Smooth muscle cell (in vitro differentiated cells): ENCODE data around the gene LYRM4. TPM values are rescaled to one million over a fixed set of nuclear protein-coding genes. Genes with fewer than 3 reads are reported as not detected.

ENCODE experiments used
- DNase-seq: peaks from one replicate; lab custom pipeline; 2025; ENCODE audit not compliant: unreplicated experiment; lab: John Stamatoyannopoulos, UW
- H2AFZ ChIP-seq: fragments of 200-600 bp; sonication (generic); 2 replicates; pipeline ENCODE4 v1.6.0; 2016; ENCODE audit warnings: antibody characterized with exemption, low read depth, mild to moderate bottlenecking
- H3F3A ChIP-seq: fragments of 200-600 bp; sonication (generic); 2 replicates; pipeline ENCODE4 v1.6.0; 2017; ENCODE audit warnings: antibody characterized with exemption, low read depth
- H3K27ac ChIP-seq: fragments of 200-600 bp; sonication (generic); 2 replicates; pipeline ENCODE4 v1.5.1; 2016; ENCODE audit warnings: low read depth, mild to moderate bottlenecking
- H3K27me3 ChIP-seq: fragments of 200-600 bp; sonication (generic); 2 replicates; pipeline ENCODE4 v1.6.1; 2016; ENCODE audit warnings: low read depth, mild to moderate bottlenecking
- H3K36me3 ChIP-seq: fragments of 200-600 bp; sonication (generic); 2 replicates; pipeline ENCODE4 v1.5.1; 2016; ENCODE audit warnings: low read depth
- H3K4me1 ChIP-seq: fragments of 200-600 bp; sonication (generic); 2 replicates; pipeline ENCODE4 v1.5.1; 2016; ENCODE audit warnings: low read depth
- H3K4me2 ChIP-seq: fragments of 200-600 bp; sonication (generic); 2 replicates; pipeline ENCODE4 v1.6.0; 2016; ENCODE audit warnings: mild to moderate bottlenecking
- H3K4me3 ChIP-seq: fragments of 200-600 bp; sonication (generic); 2 replicates; pipeline ENCODE4 v1.5.1; 2016; ENCODE audit warnings: mild to moderate bottlenecking
- H3K79me2 ChIP-seq: fragments of 200-600 bp; sonication (generic); 2 replicates; pipeline ENCODE4 v1.6.0; 2016; ENCODE audit warnings: low read depth, mild to moderate bottlenecking
- H3K9ac ChIP-seq: fragments of 200-600 bp; sonication (generic); 2 replicates; pipeline ENCODE4 v1.6.0; 2016; ENCODE audit warnings: low read depth
- H3K9me3 ChIP-seq: fragments of 200-600 bp; sonication (generic); replicated peaks from 2 replicates; pipeline ENCODE4 v1.5.1; 2016; ENCODE audit warnings: low read depth
- H4K20me1 ChIP-seq: fragments of 200-600 bp; sonication (generic); 2 replicates; pipeline ENCODE4 v1.6.0; 2016; ENCODE audit warnings: low read depth
- CTCF ChIP-seq: fragments of 200-600 bp; sonication (generic); IDR thresholded peaks from 2 replicates; pipeline ENCODE4 v1.5.1; 2017; ENCODE audit warnings: borderline replicate concordance, mild to moderate bottlenecking, antibody characterized with exemption; ENCODE audit not compliant: insufficient read depth, poor library complexity, severe bottlenecking
- WGBS: methylation state at CpG from one replicate; pipeline ENCODE4 v1.1.7; 2016; ENCODE audit warnings: low lambda C conversion rate; 5-methylcytosine and 5-hydroxymethylcytosine counted together
- polyA plus RNA-seq: library from polyadenylated mRNA; unstranded; fragments of >200 nt; fragmentation: Nextera tagmentation; extraction: Ambion mirVana; gene quantifications from 2 replicates; pipeline ENCODE4 v1.2.1, GENCODE V29; 2016
- total RNA-seq: library from RNA; depleted of rRNA; stranded (reverse); fragments of >200 nt; gene quantifications from 2 replicates; pipeline ENCODE4 v1.2.3, GENCODE V29; 2014

LYRM4 gene
- total and polyA plus RNA-seq, 2 experiments from 2014 or later = 26.1 to 27.1 TPM

GRCh38 chr6:5270093-5270680, 9.4 kb upstream of the LYRM4 start:
- no peak overlapping the region for H3K9ac ChIP-seq
- H4K20me1 ChIP-seq = no peaks in the 10 kb centered on the region
- TF ChIP-seq CTCF = no peak
- no peak overlapping the region for H2AFZ ChIP-seq
- H3F3A ChIP-seq = no peaks in the 10 kb centered on the region
- H3K27me3 ChIP-seq = no peaks in the 10 kb centered on the region
- H3K79me2 ChIP-seq = peaks cover 26% of the 10 kb centered on the region
- peak overlapping the region; percentile 9 for H3K27ac ChIP-seq
- H3K4me3 ChIP-seq = no peak overlapping the region
- WGBS = 60% methylated on average over 5 of the region's 5 CpGs
- H3K4me1 ChIP-seq = no peaks in the 10 kb centered on the region
- peak overlapping the region; percentile 11 for H3K4me2 ChIP-seq
- no peaks in the 10 kb centered on the region for H3K36me3 ChIP-seq
- DNase-seq = no peak
- H3K9me3 ChIP-seq = no peaks in the 10 kb centered on the region

- H3K4me1 ChIP-seq = peaks cover 7% of the 10 kb centered on the region
- H3F3A ChIP-seq = no peaks in the 10 kb centered on the region
- H2AFZ ChIP-seq = no peak overlapping the region
- no peak overlapping the region for H3K4me3 ChIP-seq
- H3K27ac ChIP-seq = no peak overlapping the region
- no peaks in the 10 kb centered on the region for H3K9me3 ChIP-seq
- H3K36me3 ChIP-seq = no peaks in the 10 kb centered on the region
- WGBS = 98% methylated on average over 2 of the region's 2 CpGs
- H3K27me3 ChIP-seq = no peaks in the 10 kb centered on the region
- peaks cover 52% of the 10 kb centered on the region for H3K79me2 ChIP-seq
- no peak overlapping the region for H3K9ac ChIP-seq
- no peak for DNase-seq
- no peaks in the 10 kb centered on the region for H4K20me1 ChIP-seq
- H3K4me2 ChIP-seq = no peak overlapping the region
- TF ChIP-seq CTCF = no peak
Observed at GRCh38 chr6:5266423-5266822, 5.7 kb upstream of the LYRM4 start.

GRCh38 chr6:5261545-5262109, 877 bp upstream of the LYRM4 start:
- H4K20me1 ChIP-seq = no peaks in the 10 kb centered on the region
- peak overlapping the region; percentile 98 for H3K27ac ChIP-seq
- peak overlapping the region; percentile 94 for H3K4me3 ChIP-seq
- no peaks in the 10 kb centered on the region for H3K9me3 ChIP-seq
- H3K27me3 ChIP-seq = no peaks in the 10 kb centered on the region
- no peak for TF ChIP-seq CTCF
- peak overlapping the region; percentile 98 for H3K4me2 ChIP-seq
- no peaks in the 10 kb centered on the region for H3K36me3 ChIP-seq
- H3K79me2 ChIP-seq = peaks cover 68% of the 10 kb centered on the region
- H2AFZ ChIP-seq = peak overlapping the region; percentile 99
- H3F3A ChIP-seq = no peaks in the 10 kb centered on the region
- H3K9ac ChIP-seq = peak overlapping the region; percentile 99
- DNase-seq = no peak
- WGBS = under 1% methylated on average over 19 of the region's 19 CpGs
- peaks cover 16% of the 10 kb centered on the region for H3K4me1 ChIP-seq
